Islet precursor cell (in vitro differentiated cells): ENCODE results near the gene STAP2.

Source experiments
- DNase-seq: peaks from one replicate; pipeline ENCODE4 v3.0.0-alpha.2; 2018

Gene STAP2

GRCh38 chr19:4369888-4370260 is 31.2 kb upstream of the STAP2 start:
- DNase-seq = peak; percentile 82

DNA sequence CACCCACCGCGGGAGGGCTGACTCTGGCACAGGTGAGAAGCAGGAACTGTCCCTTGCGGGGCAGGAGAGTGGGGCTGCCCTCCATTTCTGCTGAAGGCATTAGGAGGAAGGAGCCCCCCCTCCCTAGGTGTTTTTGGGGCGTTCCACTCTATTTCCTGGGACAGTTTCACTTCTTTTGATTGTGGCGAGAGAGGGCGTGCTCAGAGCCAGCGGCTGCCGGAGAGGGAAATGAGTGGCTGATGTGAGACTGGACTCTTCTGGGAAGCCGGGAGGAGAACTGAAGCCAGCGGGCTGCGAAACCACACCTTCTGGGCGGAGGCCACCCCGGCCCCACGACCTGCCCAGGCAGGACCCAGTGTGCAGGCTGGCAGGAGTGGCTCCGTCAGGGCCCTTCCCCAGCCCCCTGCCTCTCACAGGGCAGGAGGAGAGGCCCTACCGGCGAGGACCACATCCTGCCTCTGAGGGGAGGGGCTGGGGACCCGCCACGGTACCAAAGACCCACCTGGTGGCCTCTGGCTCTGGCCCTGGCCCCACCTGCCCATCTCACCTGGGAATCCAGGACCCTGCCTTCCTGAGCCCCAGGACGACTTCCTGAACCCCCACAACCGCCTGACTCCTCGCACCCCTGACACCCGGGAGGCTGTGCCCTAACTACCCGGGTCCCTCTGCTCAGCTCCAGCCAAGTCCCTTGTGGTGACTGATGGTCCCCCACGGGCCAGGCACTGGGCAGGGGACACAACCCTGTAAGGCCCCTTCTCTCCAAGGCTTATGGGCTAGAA is 30.7 kb upstream of the STAP2 start:
- peak; percentile 47 for DNase-seq

DNA sequence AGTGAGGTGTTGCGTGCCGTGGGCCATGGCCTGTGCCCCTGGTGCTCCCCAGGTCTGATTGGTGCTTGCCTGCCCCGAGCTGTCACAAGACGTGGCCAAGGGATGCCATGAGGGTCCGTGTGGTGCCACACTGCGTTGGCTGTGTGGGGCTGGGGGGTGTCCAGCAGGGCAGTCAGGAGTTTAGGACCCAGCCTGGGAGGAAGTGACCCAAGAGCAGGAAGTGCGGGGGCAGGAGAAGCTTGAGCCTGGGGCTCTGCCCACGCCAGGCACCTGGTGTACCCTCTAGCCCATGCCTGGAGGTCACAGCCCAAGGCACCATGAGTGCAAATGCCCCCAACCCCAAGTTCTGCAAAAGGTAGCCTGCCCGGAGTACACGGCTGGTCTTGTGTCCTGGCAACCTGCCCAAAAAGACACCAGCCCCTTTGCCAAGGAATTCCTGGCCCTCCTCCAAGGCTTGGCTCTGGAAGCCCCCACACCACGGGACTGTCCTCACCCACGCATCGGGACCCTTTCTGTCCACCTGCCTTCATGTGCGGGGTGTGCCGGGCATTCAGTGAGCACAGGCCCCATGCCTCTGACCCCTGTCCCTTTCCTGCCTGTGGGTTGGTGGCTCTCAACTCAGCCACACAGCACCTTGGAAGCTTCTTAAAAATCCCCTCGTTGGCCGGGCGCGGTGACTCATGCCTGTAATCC is 29.6 kb upstream of the STAP2 start:
- DNase-seq = peak; percentile 49

- DNase-seq = no peak
Observed at GRCh38 chr19:4367781-4368127, 29.1 kb upstream of the STAP2 start.

DNA sequence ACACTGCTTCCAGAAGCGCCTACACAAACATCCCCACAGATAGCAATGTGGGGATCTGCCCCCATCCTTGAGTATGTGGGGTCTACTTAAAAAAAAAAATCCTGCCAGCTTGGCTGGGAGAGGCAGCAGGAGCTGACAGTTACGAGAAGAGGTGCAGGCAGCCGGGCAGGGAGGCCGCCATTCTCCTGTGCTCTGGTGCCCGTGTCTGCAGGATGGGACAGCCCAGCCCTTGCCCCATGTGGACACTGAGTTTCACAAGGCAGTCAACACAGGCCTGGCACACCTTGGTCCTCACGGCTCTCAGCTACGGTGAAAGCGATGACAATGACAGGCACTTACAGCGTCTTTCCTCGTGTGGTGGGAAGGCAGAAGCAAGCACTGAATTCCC is 28.7 kb upstream of the STAP2 start:
- DNase-seq = no peak

DNA sequence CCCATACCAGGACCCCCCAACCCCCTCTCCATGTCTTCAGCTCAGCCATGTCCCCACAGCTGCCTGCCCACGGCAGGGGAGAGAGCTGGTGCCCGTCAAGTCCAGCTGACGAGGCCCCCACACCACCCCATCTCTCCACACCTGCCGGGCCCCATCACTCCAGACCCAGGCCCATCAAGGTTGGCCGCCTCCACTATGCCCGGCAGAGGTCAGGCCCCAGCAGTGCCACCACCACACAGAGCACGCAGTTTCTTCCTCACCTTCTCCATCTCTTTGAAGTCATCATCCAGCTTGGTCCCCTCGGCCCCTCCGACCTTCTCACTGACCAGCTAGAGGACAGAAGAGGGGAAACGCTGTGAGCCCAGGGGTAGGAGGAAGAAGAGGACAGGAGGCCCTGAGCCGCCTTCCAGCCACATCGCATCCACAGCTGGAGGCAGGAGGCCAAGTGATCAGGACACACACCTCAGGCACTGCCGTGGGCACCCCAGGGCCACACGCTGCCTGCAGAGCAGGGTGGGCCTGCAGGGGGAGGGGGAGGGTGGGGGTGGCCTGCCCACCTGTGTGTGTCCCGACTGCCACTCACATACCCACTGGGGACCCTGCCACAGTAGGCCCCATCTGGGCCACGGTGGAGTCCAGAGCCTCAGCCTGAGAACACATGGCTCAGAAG is 28.2 kb upstream of the STAP2 start:
- no peak for DNase-seq

DNA sequence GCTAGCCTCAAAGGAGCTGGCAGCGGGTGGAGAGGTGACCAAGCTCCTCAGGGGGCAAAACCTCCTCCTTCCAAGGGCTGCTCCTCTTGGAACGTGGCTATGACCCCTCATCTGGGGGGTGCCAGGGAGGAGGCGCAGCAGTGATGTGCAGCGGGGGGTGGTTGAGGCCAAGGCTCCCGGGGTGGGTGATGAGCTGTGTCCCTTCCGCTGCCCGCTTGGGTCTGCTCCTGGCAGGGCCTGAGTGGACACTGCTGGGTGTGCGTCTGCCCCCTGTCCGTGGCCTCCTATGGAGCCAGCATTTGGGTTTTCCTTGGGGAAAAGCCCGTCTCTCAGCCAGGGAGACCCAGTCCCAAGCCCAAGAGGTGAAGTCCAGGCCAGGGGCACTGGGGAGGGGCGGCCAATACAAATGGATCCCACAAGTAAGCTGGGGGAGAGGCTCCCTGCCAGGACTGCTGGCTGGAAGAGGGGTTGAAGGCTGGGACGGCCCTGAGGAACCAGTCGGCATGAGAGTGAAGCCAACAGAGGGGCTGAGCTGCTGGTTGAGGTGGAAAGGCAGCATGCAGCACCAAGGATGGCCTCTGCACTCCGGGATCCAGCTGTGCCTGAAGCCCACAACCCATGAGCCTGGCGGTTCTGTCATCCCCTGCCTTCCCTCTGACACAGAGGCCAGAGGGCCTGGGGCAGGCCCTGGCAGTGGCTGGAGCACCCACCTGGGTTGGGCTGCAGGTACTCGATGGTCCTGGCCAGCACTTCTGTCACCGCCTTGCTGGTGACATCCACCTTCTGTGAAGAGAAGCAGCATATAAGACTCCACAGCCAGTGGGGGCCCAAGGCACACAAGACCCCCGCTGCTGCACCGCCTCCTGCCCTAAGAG is 27.4 kb upstream of the STAP2 start:
- no peak for DNase-seq

DNA sequence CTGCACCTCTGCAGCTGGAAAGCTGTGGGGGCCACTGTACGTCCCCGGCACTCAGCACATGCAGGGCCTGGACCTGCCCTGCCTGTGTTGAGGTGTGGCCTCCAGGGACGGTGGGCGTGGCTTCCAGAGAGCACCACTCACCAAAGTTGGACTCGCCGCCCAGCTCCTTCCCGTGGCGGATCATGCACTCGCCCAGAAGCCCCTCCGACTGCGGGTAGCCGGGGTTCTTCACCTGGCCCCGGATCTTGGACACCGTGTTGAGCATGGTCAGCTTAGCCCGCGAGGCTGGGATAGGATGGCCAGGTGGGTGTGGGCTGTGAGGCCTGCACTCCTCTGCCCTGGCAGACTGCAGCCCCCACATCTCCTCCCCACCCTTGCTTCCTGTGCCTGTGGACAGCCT is 26.7 kb upstream of the STAP2 start:
- DNase-seq = no peak

DNA sequence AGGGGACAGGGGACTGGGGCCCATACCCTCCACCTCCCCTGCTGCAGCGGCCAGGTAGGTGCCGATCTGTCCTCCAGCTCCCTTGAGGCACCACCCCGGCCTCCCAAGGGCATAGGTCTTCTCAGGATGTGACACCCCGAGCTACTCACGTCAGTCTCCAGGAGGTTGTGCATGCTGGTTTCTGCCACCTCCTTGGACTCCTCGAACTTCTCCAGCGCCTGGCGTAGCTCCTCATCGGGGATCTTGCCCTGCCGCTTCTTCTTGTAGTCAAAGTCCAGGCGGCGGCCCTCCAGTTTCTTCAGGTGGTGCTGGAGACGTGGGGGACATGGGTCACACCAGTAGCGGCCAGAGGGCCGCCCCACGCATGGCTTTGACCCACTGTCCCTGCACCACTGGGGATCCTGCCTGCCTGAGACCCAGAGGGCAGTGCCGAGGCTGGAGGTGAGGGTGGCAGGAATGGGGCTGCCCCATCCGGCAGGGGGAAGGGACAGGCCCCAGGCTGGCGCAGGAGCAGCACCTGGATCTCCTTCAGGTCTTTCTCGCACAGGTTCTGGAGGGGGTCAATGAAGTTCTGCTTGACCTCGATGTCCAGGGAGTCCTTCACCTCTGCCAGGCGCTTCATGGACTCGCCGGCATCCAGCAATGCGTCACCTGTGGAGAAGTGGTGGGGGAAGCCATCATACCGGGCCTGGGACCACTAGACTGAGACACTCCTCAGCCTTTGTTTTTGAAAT is 25.1 kb upstream of the STAP2 start:
- DNase-seq = peak; percentile 54

- peak; percentile 60 for DNase-seq
Observed at GRCh38 chr19:4362831-4363545, 24.4 kb upstream of the STAP2 start.

GRCh38 chr19:4362101-4362828 is 23.6 kb upstream of the STAP2 start:
- peak; percentile 49 for DNase-seq

GRCh38 chr19:4361152-4362046 is 22.8 kb upstream of the STAP2 start:
- peak; percentile 74 for DNase-seq

GRCh38 chr19:4360641-4361151 is 22.1 kb upstream of the STAP2 start:
- peak; percentile 63 for DNase-seq

GRCh38 chr19:4360081-4360569 is 21.5 kb upstream of the STAP2 start:
- DNase-seq = peak; percentile 52

DNA sequence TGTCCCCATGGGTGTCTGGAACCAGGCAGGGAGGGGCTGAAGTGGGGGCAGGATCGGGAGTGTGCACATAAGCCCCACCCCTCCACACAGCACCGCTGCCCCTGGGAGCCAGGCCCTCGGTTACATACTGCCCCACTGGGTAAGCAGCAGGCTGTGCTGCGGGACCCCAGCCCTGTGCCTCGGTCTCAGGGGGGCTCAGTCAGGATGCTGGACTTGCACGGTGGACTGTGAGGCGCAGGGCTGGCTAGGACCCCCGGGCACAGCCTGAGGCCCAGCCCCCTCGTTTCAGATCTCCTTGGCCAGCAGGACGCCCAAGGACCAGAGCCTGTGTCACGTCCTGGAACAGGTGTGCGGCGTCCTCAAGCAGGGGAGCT is 21.0 kb upstream of the STAP2 start:
- peak; percentile 43 for DNase-seq

DNA sequence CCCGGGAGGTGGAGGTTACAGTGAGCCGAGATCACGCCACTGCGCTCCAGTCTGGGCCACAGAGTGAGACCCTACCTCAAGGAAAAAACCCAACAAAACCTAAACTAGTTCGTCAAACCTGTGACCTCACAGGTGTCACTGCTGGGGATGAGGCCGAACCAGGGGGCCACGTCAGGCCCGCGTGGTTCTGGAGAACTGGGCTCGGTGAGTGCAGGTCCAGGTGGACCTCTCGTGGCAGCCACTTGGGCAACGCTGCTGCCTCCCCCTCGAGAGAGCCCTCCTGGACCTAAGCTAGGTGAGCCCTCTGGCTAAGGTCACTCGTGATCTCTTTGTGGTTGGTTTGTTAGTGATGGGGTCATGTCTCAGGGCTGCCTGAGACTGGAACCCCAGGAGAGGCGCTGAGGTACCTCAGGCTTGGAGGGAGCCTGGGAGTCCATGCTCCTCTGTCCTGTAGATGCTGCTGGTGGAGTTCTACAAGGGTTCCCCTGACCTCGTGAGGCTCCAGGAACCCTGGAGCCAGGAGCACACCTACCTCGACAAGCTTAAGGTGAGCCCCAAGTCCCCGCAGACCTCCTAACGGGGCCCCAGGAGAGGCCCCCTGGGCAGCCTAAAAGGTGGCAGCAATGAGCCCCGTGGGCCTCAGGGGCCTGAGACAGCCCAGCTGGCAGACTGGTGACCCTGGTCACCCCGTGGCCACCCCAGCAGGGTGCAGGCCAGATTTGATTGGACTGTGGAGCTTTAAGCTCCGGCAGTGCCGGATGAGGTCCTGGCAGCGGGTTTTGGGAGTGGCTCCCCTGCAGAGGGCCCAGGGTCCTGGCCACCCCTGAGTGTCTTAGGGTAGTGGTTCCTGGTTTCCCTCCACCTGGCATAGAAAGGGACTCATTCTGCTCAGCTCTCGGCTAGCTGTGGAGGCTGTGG is 20.3 kb upstream of the STAP2 start:
- no peak for DNase-seq

- DNase-seq = no peak
Observed at GRCh38 chr19:4357921-4358326, 19.3 kb upstream of the STAP2 start.

- DNase-seq = peak; percentile 52
Observed at GRCh38 chr19:4357095-4357797, 18.6 kb upstream of the STAP2 start.
